Keratinocyte (primary cell): ENCODE data around the gene ABCC11. TPM values are rescaled to one million over a fixed set of nuclear protein-coding genes. Genes with fewer than 3 reads are reported as not detected.

Experiments
- DNase-seq: peaks from one replicate; pipeline ENCODE4 v3.0.0-alpha.2; 2011; ENCODE audit warnings: low read depth, missing footprints, low spot score
- FAIRE-seq: peaks from 2 replicates; lab custom pipeline; 2011; peaks lifted over from hg19 to GRCh38; lab: Jason Lieb, UNC
- H2AFZ ChIP-seq: 2 replicates; pipeline ENCODE4 v1.6.0; 2012; ENCODE audit warnings: low read length, control low read depth, inconsistent platforms; ENCODE audit not compliant: control insufficient read depth
- H3K27ac ChIP-seq: 2 replicates; pipeline ENCODE4 v1.5.1; 2011; ENCODE audit warnings: low read length; ENCODE audit not compliant: control insufficient read depth, insufficient read depth
- H3K27me3 ChIP-seq: 3 replicates; pipeline ENCODE4 v1.6.0; 2011; ENCODE audit warnings: low read length; ENCODE audit not compliant: control insufficient read depth, insufficient read depth; ENCODE audit errors: extremely low read depth
- H3K36me3 ChIP-seq, 2 experiments: 2 replicates in 1 of 2; 3 replicates in 1 of 2; pipeline ENCODE4 v1.5.1; 2011; ENCODE audit warnings: low read length in 2 of 2, mild to moderate bottlenecking in 1 of 2; ENCODE audit not compliant: control insufficient read depth in 2 of 2, insufficient read depth in 2 of 2; ENCODE audit errors: extremely low read depth in 1 of 2
- H3K4me1 ChIP-seq: 3 replicates; pipeline ENCODE4 v1.5.1; 2011; ENCODE audit warnings: low read length; ENCODE audit not compliant: control insufficient read depth, insufficient read depth; ENCODE audit errors: extremely low read depth
- H3K4me2 ChIP-seq: 3 replicates; pipeline ENCODE4 v1.6.0; 2011; ENCODE audit warnings: low read depth, low read length; ENCODE audit not compliant: control insufficient read depth, insufficient read depth; ENCODE audit errors: extremely low read depth
- H3K4me3 ChIP-seq, 3 experiments: fragments of 200-600 bp in 1 of 3; sonication (generic) in 1 of 3; 2 replicates in 2 of 3; 3 replicates in 1 of 3; pipeline ENCODE4 v1.5.1; 2011 to 2016; ENCODE audit warnings: low read length in 3 of 3, mild to moderate bottlenecking in 3 of 3, control low read depth in 2 of 3, inconsistent platforms in 1 of 3, low read depth in 1 of 3, mixed read lengths in 1 of 3, mixed run types in 1 of 3, moderate library complexity in 1 of 3; ENCODE audit not compliant: control insufficient read depth in 2 of 3, insufficient read depth in 2 of 3; ENCODE audit errors: extremely low read depth in 1 of 3
- H3K79me2 ChIP-seq: 2 replicates; pipeline ENCODE4 v1.6.0; 2012; ENCODE audit warnings: low read length; ENCODE audit not compliant: control insufficient read depth, insufficient read depth
- H3K9ac ChIP-seq: 3 replicates; pipeline ENCODE4 v1.6.0; 2011; ENCODE audit warnings: low read length; ENCODE audit not compliant: control insufficient read depth, insufficient read depth; ENCODE audit errors: extremely low read depth
- H3K9me1 ChIP-seq: 3 replicates; pipeline ENCODE4 v1.6.0; 2011; ENCODE audit warnings: low read length; ENCODE audit not compliant: control insufficient read depth, insufficient read depth; ENCODE audit errors: extremely low read depth
- H3K9me3 ChIP-seq: 2 replicates; pipeline ENCODE4 v1.5.1; 2012; ENCODE audit warnings: low read depth, low read length; ENCODE audit not compliant: control insufficient read depth
- H4K20me1 ChIP-seq: 3 replicates; pipeline ENCODE4 v1.6.0; 2011; ENCODE audit warnings: low read length; ENCODE audit not compliant: control insufficient read depth, insufficient read depth; ENCODE audit errors: extremely low read depth
- EZH2 ChIP-seq: IDR thresholded peaks from one replicate; pipeline ENCODE4 v1.6.1; 2012; ENCODE audit warnings: inconsistent platforms, mild to moderate bottlenecking, low read length, moderate library complexity
- dilution Hi-C: fragments of 300-500 bp; cut with MboI; formaldehyde crosslinking; loops from one replicate; pipeline ENCODE4 v1.7.0; 2020; ENCODE audit warnings: low sequenced_read_pairs; ENCODE audit not compliant: extremely low pct_ligation_motif_present
- polyA plus RNA-seq, 5 experiments: library from polyadenylated mRNA; depleted of rRNA in 3 of 5; stranded (reverse) in 3 of 5; stranded (forward) in 1 of 5; unstranded in 1 of 5; fragments of >200 nt; gene quantifications; 1 replicate in 1 of 5; 2 replicates in 3 of 5; 3 replicates in 1 of 5; pipeline versions ENCODE4 v1.2.1 to v1.2.3, GENCODE V29; 2011 to 2012; ENCODE audit warnings: missing spikeins in 2 of 5, low read depth in 1 of 5, low replicate concordance in 1 of 5
- TF ChIP-seq, protein P1 (sequence below), 3 experiments: IDR thresholded peaks in 1 of 3; conservative IDR thresholded peaks in 1 of 3; optimal IDR thresholded peaks in 1 of 3; 2 replicates in 2 of 3; 3 replicates in 1 of 3; pipeline versions ENCODE3 to v1.5.1; 2011; ENCODE audit warnings: low read length in 3 of 3, mild to moderate bottlenecking in 3 of 3, moderate library complexity in 2 of 3, control low read depth in 1 of 3, inconsistent platforms in 1 of 3; ENCODE audit not compliant: insufficient read depth in 2 of 3; ENCODE audit errors: extremely low read depth in 1 of 3

Gene ABCC11
- polyA plus RNA-seq, 1 donor (not counting 4 experiments of a cell fraction or from before 2014, with no cell fraction given), result 0.33 TPM

DNA sequence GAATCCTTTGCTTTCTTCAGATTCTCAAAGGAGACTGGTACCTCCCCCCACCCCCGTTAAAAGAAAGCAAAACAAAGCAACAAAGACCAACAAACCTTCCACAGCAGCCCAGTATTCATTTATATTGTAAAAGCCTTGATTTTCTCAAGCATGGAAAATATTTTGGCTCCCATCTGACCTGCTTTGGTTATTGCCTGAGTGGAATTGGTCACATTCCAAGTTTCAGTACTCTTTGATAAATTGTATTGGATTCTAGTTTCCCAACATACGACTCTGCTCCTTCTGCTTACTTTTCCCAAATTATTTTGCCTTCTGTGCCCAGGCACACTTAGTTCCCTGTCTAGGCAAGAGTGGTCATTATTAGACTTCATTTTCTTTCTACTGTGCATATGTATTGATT is 1.3 kb downstream of the ABCC11 start:
- no peak overlapping the region for H3K27ac ChIP-seq
- H3K9me1 ChIP-seq, result no peaks in the 10 kb centered on the region
- H3K9me3 ChIP-seq, result no peaks in the 10 kb centered on the region
- no peaks in the 10 kb centered on the region for H3K27me3 ChIP-seq
- H3K4me1 ChIP-seq, result peaks cover 29% of the 10 kb centered on the region
- DNase-seq (no peak), FAIRE-seq (no peak)
- TF ChIP-seq, protein P1, sequence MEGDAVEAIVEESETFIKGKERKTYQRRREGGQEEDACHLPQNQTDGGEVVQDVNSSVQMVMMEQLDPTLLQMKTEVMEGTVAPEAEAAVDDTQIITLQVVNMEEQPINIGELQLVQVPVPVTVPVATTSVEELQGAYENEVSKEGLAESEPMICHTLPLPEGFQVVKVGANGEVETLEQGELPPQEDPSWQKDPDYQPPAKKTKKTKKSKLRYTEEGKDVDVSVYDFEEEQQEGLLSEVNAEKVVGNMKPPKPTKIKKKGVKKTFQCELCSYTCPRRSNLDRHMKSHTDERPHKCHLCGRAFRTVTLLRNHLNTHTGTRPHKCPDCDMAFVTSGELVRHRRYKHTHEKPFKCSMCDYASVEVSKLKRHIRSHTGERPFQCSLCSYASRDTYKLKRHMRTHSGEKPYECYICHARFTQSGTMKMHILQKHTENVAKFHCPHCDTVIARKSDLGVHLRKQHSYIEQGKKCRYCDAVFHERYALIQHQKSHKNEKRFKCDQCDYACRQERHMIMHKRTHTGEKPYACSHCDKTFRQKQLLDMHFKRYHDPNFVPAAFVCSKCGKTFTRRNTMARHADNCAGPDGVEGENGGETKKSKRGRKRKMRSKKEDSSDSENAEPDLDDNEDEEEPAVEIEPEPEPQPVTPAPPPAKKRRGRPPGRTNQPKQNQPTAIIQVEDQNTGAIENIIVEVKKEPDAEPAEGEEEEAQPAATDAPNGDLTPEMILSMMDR (optimal IDR thresholded peaks at IDR 0.05 in 1 of 3, IDR thresholded peaks at IDR 0.05 in 1 of 3, conservative IDR thresholded peaks at IDR 0.05 in 1 of 3; ENCODE audit: extremely low read depth in 1 of 3, insufficient read depth in 2 of 3, low read length in 3 of 3), result no peak
- no peak for TF ChIP-seq EZH2
- H3K9ac ChIP-seq, result no peak overlapping the region
- peaks cover 66% of the 10 kb centered on the region for H3K79me2 ChIP-seq
- dilution Hi-C loops, result no loop called here
- H4K20me1 ChIP-seq, result no peaks in the 10 kb centered on the region
- H3K4me2 ChIP-seq, result peak overlapping the region; percentile 84
- no peaks in the 10 kb centered on the region for H3K36me3 ChIP-seq
- peak overlapping the region; percentile 70 to 86 (median 71) for H3K4me3 ChIP-seq
- H2AFZ ChIP-seq, result no peak overlapping the region

DNA sequence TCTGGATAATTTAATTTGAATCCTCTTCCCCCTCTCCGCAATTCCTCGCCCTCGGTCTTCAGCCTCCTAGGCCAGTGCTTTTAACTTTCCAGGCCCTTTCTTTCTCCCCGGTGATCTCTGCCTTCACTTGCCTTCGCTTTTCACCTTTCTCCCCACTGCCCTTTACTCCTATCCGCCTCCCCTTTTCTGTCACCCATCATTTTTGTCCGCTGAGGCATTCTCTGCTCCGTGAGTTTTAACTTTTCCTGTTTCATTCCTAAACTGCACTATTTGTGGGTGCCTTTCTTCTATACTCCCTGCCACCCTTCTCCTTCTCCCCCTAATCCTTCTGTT is 2.5 kb downstream of the ABCC11 start:
- no peaks in the 10 kb centered on the region for H3K9me3 ChIP-seq
- peak overlapping the region; percentile 82 for H3K27ac ChIP-seq
- H3K4me1 ChIP-seq, result peaks cover 22% of the 10 kb centered on the region
- FAIRE-seq, result no peak
- no peaks in the 10 kb centered on the region for H3K27me3 ChIP-seq
- no peaks in the 10 kb centered on the region for H3K9me1 ChIP-seq
- H3K4me2 ChIP-seq, result peak overlapping the region; percentile 84
- peaks cover 56% of the 10 kb centered on the region for H3K79me2 ChIP-seq
- peak overlapping the region; percentile 89 for H3K9ac ChIP-seq
- TF ChIP-seq, protein P1 (optimal IDR thresholded peaks at IDR 0.05 in 1 of 3, IDR thresholded peaks at IDR 0.05 in 1 of 3, conservative IDR thresholded peaks at IDR 0.05 in 1 of 3; ENCODE audit: extremely low read depth in 1 of 3, insufficient read depth in 2 of 3, low read length in 3 of 3), result no peak
- no peak for TF ChIP-seq EZH2
- dilution Hi-C loops, result no loop called here
- peak overlapping the region; percentile 98 for H2AFZ ChIP-seq
- peak overlapping the region; percentile 70 to 86 (median 71) for H3K4me3 ChIP-seq
- no peaks in the 10 kb centered on the region for H4K20me1 ChIP-seq
- DNase-seq, result no peak
- H3K36me3 ChIP-seq, result no peaks in the 10 kb centered on the region
